Epithelial cell of alveolus of lung (primary cell): Measurements from ENCODE around the gene PPIG. TPM values are rescaled to one million over a fixed set of nuclear protein-coding genes. Genes with fewer than 3 reads are reported as not detected.

Source experiments
- total RNA-seq: library from RNA; depleted of rRNA; stranded (reverse); fragments of >200 nt; gene quantifications from 2 replicates; pipeline ENCODE4 v1.2.1, GENCODE V29; 2015

PPIG gene
- 10.9 and 20.8 TPM in 2 replicates for total RNA-seq

DNA sequence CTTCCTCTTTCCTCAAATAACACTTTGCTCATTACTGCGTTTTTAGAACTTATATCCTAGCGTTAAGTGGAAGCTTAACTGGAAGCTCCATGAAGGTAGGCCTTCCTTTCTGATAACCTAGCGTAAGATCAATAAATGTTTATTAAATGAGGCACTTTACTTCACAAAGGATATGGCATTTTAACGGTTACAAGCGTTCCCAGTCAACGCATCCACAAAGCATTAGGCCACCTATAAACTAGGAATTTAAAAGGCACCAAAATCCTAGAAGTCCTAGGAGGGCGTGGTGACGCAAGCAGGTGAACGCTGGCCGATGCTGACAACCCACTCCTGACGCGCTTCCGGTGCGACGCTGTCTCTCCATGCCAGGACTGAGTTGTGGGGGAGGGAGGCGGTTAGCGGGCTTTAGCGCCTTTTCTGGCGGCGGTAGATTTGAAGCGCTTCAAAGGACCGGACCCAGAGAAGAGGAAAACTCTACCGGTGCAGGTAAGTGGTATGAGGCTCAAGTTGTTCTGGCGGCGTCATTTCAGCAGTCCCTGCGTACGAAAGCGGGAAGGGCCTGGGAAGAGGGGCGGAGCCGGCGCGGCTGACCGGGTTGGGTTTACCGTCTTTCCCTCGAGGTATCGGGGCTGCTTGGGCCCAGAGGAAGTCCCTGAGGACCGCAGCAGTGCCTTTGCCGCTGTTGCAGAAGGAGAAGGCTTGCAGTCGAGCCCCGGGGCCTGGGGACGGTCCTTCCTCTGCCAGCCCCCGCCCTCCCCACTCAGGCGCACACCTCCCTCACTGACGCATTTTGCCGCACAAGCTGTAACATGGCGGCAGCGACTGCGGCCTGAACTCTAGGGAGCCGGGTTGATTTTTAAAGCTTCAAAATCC is at the start of gene PPIG:
Gene PPIG (plus strand): TSS at position 347 of the 873 bp plus-strand sequence. CDS start 19,691 bp downstream, outside the sequence.

DNA sequence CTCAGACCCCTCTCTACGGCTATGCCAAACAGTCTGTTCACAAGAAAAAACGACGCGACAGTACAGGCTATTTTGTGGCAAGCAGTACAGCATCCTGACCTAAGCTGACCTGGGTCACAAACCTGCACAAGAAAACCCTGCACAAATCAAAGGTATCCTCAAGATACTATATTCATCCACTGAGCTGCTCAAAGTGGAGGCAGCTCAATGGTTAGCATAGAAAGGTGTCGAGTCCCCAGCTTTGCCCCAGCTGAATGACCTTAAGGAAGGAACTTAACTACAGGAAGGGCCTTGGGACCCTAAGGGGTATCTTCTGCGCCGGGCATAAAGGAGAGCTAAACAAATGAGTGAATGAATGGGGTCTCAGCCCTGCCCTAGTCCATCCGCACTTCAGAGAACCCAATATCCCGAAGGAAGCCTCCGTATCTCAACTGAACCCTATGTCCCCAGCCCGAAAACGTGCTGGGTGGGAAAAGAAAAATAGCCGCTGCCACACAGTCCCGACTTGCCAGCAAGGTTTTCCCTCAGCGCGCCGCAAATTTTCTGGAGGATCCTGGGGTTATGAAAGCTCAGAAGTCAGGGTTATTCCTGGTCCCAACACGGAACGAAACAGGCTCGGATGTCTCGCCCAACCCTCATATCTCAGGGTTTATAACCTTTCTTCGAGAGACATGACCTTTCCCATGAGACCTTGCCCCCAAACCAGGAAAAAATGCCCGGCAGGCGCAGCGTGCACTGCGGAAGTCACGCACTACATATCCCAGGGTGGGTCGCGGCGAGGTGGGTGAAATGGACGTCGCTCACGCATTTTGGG is 10.8 kb upstream of the PPIG start, which contains the start of gene FASTKD1:
Gene FASTKD1 (minus strand): TSS at position 706 of the 814 bp plus-strand sequence. CDS start 1,836 bp downstream, outside the sequence.

Other genes with a start within 250 kb of the PPIG start
- gene LRP2, start 221.8 kb upstream of the PPIG start, total RNA-seq = not detected in 2 replicates
- gene BBS5, start 104.9 kb upstream of the PPIG start, total RNA-seq = 2.8 and 12.1 TPM in 2 replicates
- 0.13 and 5.7 TPM in 2 replicates for gene KLHL41, start 74.6 kb upstream of the PPIG start, total RNA-seq
- gene FASTKD1, start 10.5 kb upstream of the PPIG start, total RNA-seq = 5.8 and 13.2 TPM in 2 replicates
- not detected in 2 replicates for gene CFAP210, start 110.1 kb downstream of the PPIG start, total RNA-seq
- gene PHOSPHO2, start 110.1 kb downstream of the PPIG start, total RNA-seq = 2.2 and 8.3 TPM in 2 replicates
- 4.1 and 7.4 TPM in 2 replicates for gene KLHL23, start 149.5 kb downstream of the PPIG start, total RNA-seq
- gene SSB, start 214.5 kb downstream of the PPIG start, total RNA-seq = 63.9 and 110 TPM in 2 replicates
- 59.1 and 65.3 TPM in 2 replicates for gene METTL5, start 240.6 kb downstream of the PPIG start, total RNA-seq
- gene UBR3, start 243.1 kb downstream of the PPIG start, total RNA-seq = 10.9 and 19.1 TPM in 2 replicates